ENCODE results near the gene MBNL2. TPM values are rescaled to one million over a fixed set of nuclear protein-coding genes. Genes with fewer than 3 reads are reported as not detected.
A peak's percentile ranks its signal among the peaks of the same experiment; 100 is the strongest.

The MBNL2 gene
- total and polyA plus RNA-seq, 2 of the 4 experiments (the other 2 are of a cell fraction), result 26.9 to 103 TPM

- H2BK5ac ChIP-seq (ENCODE audit: low read depth, low read length, poor library complexity, severe bottlenecking), result peak overlapping the region; percentile 82
- H3K79me1 ChIP-seq (ENCODE audit: low read depth in 1 of 2, low read length in 2 of 2), result peaks cover 42 to 86% of the 10 kb centered on the region in 2 experiments
- H3K4me3 ChIP-seq (ENCODE audit: insufficient read depth, low read depth, low read length), result no peak overlapping the region
- peak overlapping the region; percentile 27; the same call in 1 of the 2 replicates for H3K27ac ChIP-seq (ENCODE audit: insufficient read depth, low read length)
- dilution Hi-C loops (cut with HindIII; ENCODE audit: low sequenced_read_pairs, unreplicated experiment) (no loop called here), in situ Hi-C loops (cut with MboI; ENCODE audit: low sequenced_read_pairs) (no loop called here), intact Hi-C loops (cut with micrococcal nuclease) (loop anchor here (5.0 kb wide), 1 partner anchor 52 kb away; no protein-coding TSS in a partner anchor)
- peak overlapping the region; percentile 76 for H3K4ac ChIP-seq (ENCODE audit: low read depth, low read length)
- H3K9me3 ChIP-seq (ENCODE audit: control insufficient read depth, insufficient read depth, low read length), result no peaks in the 10 kb centered on the region
- no peak overlapping the region for H3K56ac ChIP-seq (ENCODE audit: extremely low read depth, insufficient read depth, low read length)
- no peak for TF ChIP-seq ELK1 (IDR thresholded peaks at IDR 0.05; ENCODE audit: borderline replicate concordance, low read depth, low read length)
- TF ChIP-seq FOS (IDR thresholded peaks at IDR 0.05; ENCODE audit: low read depth, low read length), result no peak
- TF ChIP-seq USF2 (IDR thresholded peaks at IDR 0.05; ENCODE audit: low read depth, low read length), result no peak
- H3K9me1 ChIP-seq (ENCODE audit: insufficient read depth, low read length), result peaks cover 27% of the 10 kb centered on the region
- WGBS, 2 experiments (ENCODE audit: extremely low coverage in 2 of 2, insufficient read length in 1 of 2), result 0% methylated on average over 1 of the region's 4 CpGs; no CpG with 5 or more reads in 1 of the 2 experiments
- H3K23ac ChIP-seq (ENCODE audit: low read depth, low read length), result peak overlapping the region; percentile 89
- ATAC-seq (ENCODE audit: low read depth) (no peak), DNase-seq (peak; percentile 44)
- H2AK9ac ChIP-seq (replicated peaks; ENCODE audit: low read depth, low read length, poor library complexity), result no peak overlapping the region
- peaks cover 16% of the 10 kb centered on the region for H3K4me1 ChIP-seq (ENCODE audit: control insufficient read depth, insufficient read depth, low read length)
- H2AFZ ChIP-seq (replicated peaks; ENCODE audit: low read length, poor library complexity), result no peak overlapping the region
- peaks cover 2% of the 10 kb centered on the region for H3K36me3 ChIP-seq (ENCODE audit: control insufficient read depth, insufficient read depth, low read length)
- H2BK15ac ChIP-seq (ENCODE audit: low read depth, low read length), result no peak overlapping the region
- BruUV-seq (replicated peaks), result no TSS peak
- 0 out of 2 replicates have a peak overlapping the region, but pooled peaks have one; percentile 39 for H4K91ac ChIP-seq (ENCODE audit: insufficient read depth, low read depth, low read length)
- no peak overlapping the region for H4K5ac ChIP-seq (ENCODE audit: low read depth, low read length)
- no peak overlapping the region for H3K18ac ChIP-seq (ENCODE audit: low read depth, low read length)
- peak overlapping the region; percentile 46 for H2AK5ac ChIP-seq (ENCODE audit: low read depth, low read length)
- H2BK120ac ChIP-seq (ENCODE audit: low read depth, low read length), result peak overlapping the region; percentile 68
- H3K4me2 ChIP-seq (ENCODE audit: low read depth, low read length), result no peak overlapping the region
- H3K9ac ChIP-seq (ENCODE audit: low read depth, low read length), result no peak overlapping the region
- peak overlapping the region; percentile 64 for H3K14ac ChIP-seq (replicated peaks; ENCODE audit: low read depth, low read length)
- POLR2A ChIA-PET (ENCODE audit: unreplicated experiment), result no interaction called here
- peak overlapping the region; percentile 57 for H2BK20ac ChIP-seq (ENCODE audit: low read depth, low read length)
- CTCF ChIA-PET, result no interaction called here
- peaks cover 7% of the 10 kb centered on the region; the same call in 1 of the 2 replicates for H4K20me1 ChIP-seq (ENCODE audit: insufficient read depth, low read length)
- H4K8ac ChIP-seq (ENCODE audit: low read depth in 2 of 2, low read length in 2 of 2), result peak overlapping the region in 1 of 2 experiments; percentile 8; a peak in 1 of 4 replicates
- no peaks in the 10 kb centered on the region for H3K27me3 ChIP-seq (ENCODE audit: control insufficient read depth, insufficient read depth, low read length)
These were observed 107.2 kb downstream of the MBNL2 start for GRCh38 chr13:97329331-97329730.

Measured in IMR-90 (cell line).